Measurements from ENCODE around the gene CNOT4. TPM values are rescaled to one million over a fixed set of nuclear protein-coding genes. Genes with fewer than 3 reads are reported as not detected.

Gene CNOT4
- total RNA-seq, 1 donor from 2014 or later, result 33.4 TPM

Other genes with a start within 250 kb of the CNOT4 start
- 81.9 to 82.7 TPM (median 82.4 TPM) in 3 replicates for gene NUP205, start 47.8 kb upstream of the CNOT4 start, total RNA-seq
- gene STMP1, start 152.4 kb upstream of the CNOT4 start, total RNA-seq, result 46.3 to 48.6 TPM (median 47.7 TPM) in 3 replicates
- 0.09 to 0.14 TPM in 2 of 3 replicates, not detected in the other for gene SLC13A4, start 218.1 kb upstream of the CNOT4 start, total RNA-seq
- gene FAM180A, start 238.7 kb upstream of the CNOT4 start, total RNA-seq, result not detected in 3 replicates